A549 (cell line): ENCODE measurements around the gene SOX2.

Experiments
- BHLHE40 ChIP-seq: IDR thresholded peaks from 2 replicates; pipeline ENCODE4 v1.6.1; 2012; ENCODE audit warnings: low read depth, low read length, inconsistent platforms
- CTCF ChIP-seq: fragments of >200 bp; sonication (Bioruptor Twin); formaldehyde crosslinking; IDR thresholded peaks from 3 replicates; pipeline ENCODE4 v1.5.1; 2016
- JUN ChIP-seq, 2 experiments: fragments of >200 bp; sonication (Bioruptor Twin); formaldehyde crosslinking; IDR thresholded peaks; 2 replicates in 1 of 2; 3 replicates in 1 of 2; pipeline ENCODE4 v1.6.1; 2016 to 2017
- MAZ ChIP-seq: fragments of 150-350 bp; IDR thresholded peaks from 2 replicates; pipeline ENCODE4 v1.6.1; 2014; ENCODE audit warnings: antibody characterized with exemption, low read depth, low read length, borderline replicate concordance
- POLR2A ChIP-seq: IDR thresholded peaks from 2 replicates; pipeline ENCODE4 v1.6.1; 2012; ENCODE audit warnings: mild to moderate bottlenecking, low read length
- RAD21 ChIP-seq, 2 experiments: fragments of >200 bp in 1 of 2; sonication (Bioruptor Twin) in 1 of 2; formaldehyde crosslinking in 1 of 2; IDR thresholded peaks in 1 of 2; conservative IDR thresholded peaks in 1 of 2; 2 replicates in 1 of 2; 3 replicates in 1 of 2; pipeline ENCODE4 v1.6.1; 2012 to 2018; ENCODE audit warnings: inconsistent platforms in 1 of 2
- SMC3 ChIP-seq: fragments of >200 bp; sonication (Bioruptor Twin); formaldehyde crosslinking; IDR thresholded peaks from 3 replicates; pipeline ENCODE4 v1.6.1; 2018; ENCODE audit warnings: inconsistent platforms
- TP53 ChIP-seq: fragments of 250-450 bp; sonication (Bioruptor Pico); IDR thresholded peaks from 2 replicates; pipeline ENCODE4 v1.5.0; 2021; ENCODE audit warnings: mild to moderate bottlenecking, moderate library complexity
- USF2 ChIP-seq: fragments of 450-650 bp; IDR thresholded peaks from 2 replicates; pipeline ENCODE4 v1.6.1; 2014; ENCODE audit warnings: antibody characterized with exemption
- ZFP36 ChIP-seq: fragments of 450-650 bp; IDR thresholded peaks from 2 replicates; pipeline ENCODE4 v1.6.1; 2014; ENCODE audit warnings: borderline replicate concordance; ENCODE audit not compliant: partially characterized antibody

- no peak for TF ChIP-seq CTCF
- TF ChIP-seq POLR2A, result no peak
- no peak for TF ChIP-seq JUN (IDR thresholded peaks at IDR 0.05)
- no peak for TF ChIP-seq USF2
- no peak for TF ChIP-seq RAD21 (conservative IDR thresholded peaks at IDR 0.05 in 1 of 2, IDR thresholded peaks at IDR 0.05 in 1 of 2)
- no peak for TF ChIP-seq ZFP36
- no peak for TF ChIP-seq TP53 (CRISPR knock-in tag)
- TF ChIP-seq SMC3, result no peak
- TF ChIP-seq MAZ, result no peak
- TF ChIP-seq BHLHE40, result no peak
Measured at GRCh38 chr3:181699171-181699903, 12.4 kb upstream of the SOX2 start.
